Right lobe of liver (tissue), 6 donors: ENCODE results near the gene TAMM41. TPM values are rescaled to one million over a fixed set of nuclear protein-coding genes. Genes with fewer than 3 reads are reported as not detected.
A peak's percentile ranks its signal among the peaks of the same experiment; 100 is the strongest.

Experiments used
- ATAC-seq, 4 donors: fragments of 200-7000 bp; cut with Tn5 transposase; one replicate each; pipeline ENCODE4 v1.9.1; 2020; ENCODE audit warnings: mild to moderate bottlenecking in 4 of 4, moderate library complexity in 4 of 4
- DNase-seq, 3 donors: peaks; one replicate each; pipeline ENCODE4 v3.0.0-alpha.2; 2020
- H3K27ac ChIP-seq, 3 donors: fragments of 200-600 bp; one replicate each; pipeline ENCODE4 v1.8.0; 2022
- H3K27me3 ChIP-seq, 2 donors: fragments of 200-600 bp; one replicate each; pipeline ENCODE4 v1.8.0; 2022
- H3K36me3 ChIP-seq, 4 donors: fragments of 200-600 bp; sonication (generic) in 1 of 4; one replicate each; pipeline versions ENCODE4 v1.5.1 to v1.8.0; 2017 to 2022; ENCODE audit warnings: control low read depth in 1 of 4
- H3K4me1 ChIP-seq, 4 donors: fragments of 200-600 bp; sonication (generic) in 1 of 4; one replicate each; pipeline versions ENCODE4 v1.5.1 to v1.8.0; 2017 to 2022; ENCODE audit warnings: control low read depth in 1 of 4
- H3K4me3 ChIP-seq, 3 donors: fragments of 200-600 bp; one replicate each; pipeline ENCODE4 v1.8.0; 2022
- H3K9me3 ChIP-seq, 4 donors: fragments of 200-600 bp; sonication (generic) in 1 of 4; one replicate each; pipeline versions ENCODE4 v1.5.1 to v1.8.0; 2017 to 2022; ENCODE audit warnings: control low read depth in 1 of 4
- POLR2A ChIP-seq: fragments of 450-650 bp; IDR thresholded peaks from one replicate; pipeline ENCODE4 v1.6.1; 2017; ENCODE audit warnings: antibody characterized with exemption, mild to moderate bottlenecking
- WGBS: methylation state at CpG from one replicate; pipeline ENCODE4 v1.1.6; 2018; ENCODE audit warnings: low coverage, low lambda C conversion rate; ENCODE audit not compliant: insufficient coverage; ENCODE audit errors: missing lambda C conversion rate; 5-methylcytosine and 5-hydroxymethylcytosine counted together
- intact Hi-C, 2 donors: fragments of 100-400 bp; cut with DNase I; formaldehyde crosslinking; loops; one replicate each; pipeline versions ENCODE4 v1.11.2 to v1.14.1; 2022
- total RNA-seq, 6 experiments: library from RNA; depleted of rRNA in 2 of 6; stranded (reverse); fragments of >200 nt in 2 of 6; fragmentation: NEBNext Ultra II Directional in 3 of 6; extraction: Animal tissue kit (Norgen Biotek cat#: 25700) in 3 of 6; gene quantifications; one replicate each; pipeline versions ENCODE4 v1.1.0 to v1.2.4, GENCODE V29; 2016 to 2023
- TF ChIP-seq, protein P1 (sequence below), 4 donors: fragments of 200-600 bp in 3 of 4; fragments of 450-650 bp in 1 of 4; IDR thresholded peaks; one replicate each; pipeline versions ENCODE4 v1.5.1 to v1.8.0; 2016 to 2022; ENCODE audit warnings: antibody characterized with exemption in 4 of 4, mild to moderate bottlenecking in 2 of 4
- donor health status: DM: no; HTN: yes; CAD: no.
- donor health status: DM: no; HTN: no; CAD: no.
- donor health status: DM: no; HTN: no; CAD: no.
- donor health status: DM: no; HTN: yes; CAD: no.
- donor health status: DM: no; HTN: yes; CAD: no.

Gene TAMM41
- total RNA-seq, 6 experiments from 2014 or later, result 4.5 to 8.3 (median 7.0) TPM

DNA sequence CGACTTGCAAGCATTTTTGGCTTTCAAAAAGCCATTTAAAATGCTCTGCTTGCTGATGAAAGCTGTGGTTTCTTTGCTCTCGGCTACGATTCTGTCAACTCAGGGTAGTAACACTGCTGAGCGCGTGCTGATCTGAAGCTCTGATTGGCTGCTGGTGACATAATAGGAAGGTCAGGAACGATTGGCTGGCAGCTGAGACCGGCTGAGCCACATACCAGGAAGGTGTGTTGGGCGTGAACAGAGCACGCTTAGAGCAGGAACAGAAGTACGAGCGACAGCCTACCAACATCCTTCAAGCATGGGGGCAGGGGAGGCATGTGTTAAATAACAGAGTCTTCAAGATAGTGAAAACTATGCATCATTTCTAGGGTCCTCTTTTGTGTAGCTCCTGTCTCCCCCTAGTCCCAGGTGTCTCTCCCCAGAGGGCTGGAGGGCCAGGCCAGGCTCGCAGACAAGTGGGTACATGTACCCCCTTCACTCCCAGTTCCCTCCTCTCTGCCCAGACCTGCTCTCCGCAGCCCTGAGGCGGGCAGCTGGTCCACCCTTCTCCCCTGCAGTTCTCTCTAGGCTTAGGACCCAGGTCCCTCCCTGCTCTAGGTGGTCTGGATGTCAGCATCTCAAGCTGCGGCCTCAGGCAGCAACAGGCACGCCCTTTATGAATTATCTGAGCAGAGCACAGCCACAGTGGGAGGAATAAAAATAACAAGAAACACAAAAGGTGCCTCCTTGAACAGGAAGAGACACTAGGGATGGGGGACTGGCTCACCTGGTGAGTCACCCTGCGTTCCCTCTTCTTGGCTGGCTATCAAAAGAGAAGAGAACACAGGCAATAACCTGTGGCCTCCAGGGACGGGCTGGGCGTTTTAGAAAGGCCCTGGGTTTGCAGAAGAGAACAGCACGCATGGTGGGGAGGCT lies 76.0 kb downstream of the TAMM41 start:
- H3K36me3 ChIP-seq, result no peaks in the 10 kb centered on the region
- H3K4me1 ChIP-seq, result no peaks in the 10 kb centered on the region
- H3K4me3 ChIP-seq, result no peak overlapping the region
- DNase-seq (peak in 2 of 3 donors; percentile 60 to 70), ATAC-seq (peak; percentile 83 to 94 (median 88))
- H3K27ac ChIP-seq, result no peak overlapping the region
- H3K9me3 ChIP-seq, result no peaks in the 10 kb centered on the region
- 23% methylated on average over 16 of the region's 20 CpGs for WGBS
- H3K27me3 ChIP-seq, result no peaks in the 10 kb centered on the region
- intact Hi-C loops, result no loop called here
- no peak for TF ChIP-seq POLR2A
- TF ChIP-seq, protein P1, sequence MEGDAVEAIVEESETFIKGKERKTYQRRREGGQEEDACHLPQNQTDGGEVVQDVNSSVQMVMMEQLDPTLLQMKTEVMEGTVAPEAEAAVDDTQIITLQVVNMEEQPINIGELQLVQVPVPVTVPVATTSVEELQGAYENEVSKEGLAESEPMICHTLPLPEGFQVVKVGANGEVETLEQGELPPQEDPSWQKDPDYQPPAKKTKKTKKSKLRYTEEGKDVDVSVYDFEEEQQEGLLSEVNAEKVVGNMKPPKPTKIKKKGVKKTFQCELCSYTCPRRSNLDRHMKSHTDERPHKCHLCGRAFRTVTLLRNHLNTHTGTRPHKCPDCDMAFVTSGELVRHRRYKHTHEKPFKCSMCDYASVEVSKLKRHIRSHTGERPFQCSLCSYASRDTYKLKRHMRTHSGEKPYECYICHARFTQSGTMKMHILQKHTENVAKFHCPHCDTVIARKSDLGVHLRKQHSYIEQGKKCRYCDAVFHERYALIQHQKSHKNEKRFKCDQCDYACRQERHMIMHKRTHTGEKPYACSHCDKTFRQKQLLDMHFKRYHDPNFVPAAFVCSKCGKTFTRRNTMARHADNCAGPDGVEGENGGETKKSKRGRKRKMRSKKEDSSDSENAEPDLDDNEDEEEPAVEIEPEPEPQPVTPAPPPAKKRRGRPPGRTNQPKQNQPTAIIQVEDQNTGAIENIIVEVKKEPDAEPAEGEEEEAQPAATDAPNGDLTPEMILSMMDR (IDR thresholded peaks at IDR 0.05), result no peak

GRCh38 chr3:11769704-11770476 lies 76.8 kb downstream of the TAMM41 start:
- DNase-seq, result no peak
- WGBS, result 79% methylated on average over 5 of the region's 10 CpGs
- TF ChIP-seq, protein P1 (IDR thresholded peaks at IDR 0.05), result no peak
- TF ChIP-seq POLR2A, result no peak
- no peak for ATAC-seq
- no peak overlapping the region for H3K4me3 ChIP-seq
- no peaks in the 10 kb centered on the region for H3K27me3 ChIP-seq
- no peaks in the 10 kb centered on the region for H3K9me3 ChIP-seq
- no peaks in the 10 kb centered on the region for H3K36me3 ChIP-seq
- intact Hi-C loops, result no loop called here
- no peak overlapping the region for H3K27ac ChIP-seq
- H3K4me1 ChIP-seq, result no peaks in the 10 kb centered on the region

DNA sequence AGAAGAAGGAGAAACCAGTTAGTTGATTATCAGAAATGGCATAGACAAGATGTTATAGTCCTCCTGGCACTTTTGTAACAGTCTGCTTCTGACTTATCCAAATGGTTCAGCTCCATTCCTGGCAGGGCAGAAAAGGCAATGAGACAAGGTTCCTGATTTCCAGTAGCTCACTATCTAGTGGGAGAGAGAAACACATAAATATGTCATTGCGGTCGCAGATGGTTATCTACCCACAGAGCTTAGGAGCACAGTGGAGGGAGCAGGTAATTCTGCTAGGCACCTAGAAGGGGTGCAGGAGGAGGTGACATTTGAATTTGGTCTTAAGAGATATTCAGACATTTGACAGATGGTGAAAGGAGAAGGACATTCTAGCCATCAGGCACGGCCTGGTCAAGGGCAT lies 78.1 kb downstream of the TAMM41 start:
- TF ChIP-seq, protein P1 (IDR thresholded peaks at IDR 0.05), result no peak
- TF ChIP-seq POLR2A, result no peak
- Histone ChIP-seq H3K4me1 (no peaks in the 10 kb centered on the region), H3K27me3 (no peaks in the 10 kb centered on the region), H3K36me3 (no peaks in the 10 kb centered on the region), H3K27ac (no peak overlapping the region), H3K9me3 (no peaks in the 10 kb centered on the region), H3K4me3 (no peak overlapping the region)
- intact Hi-C loops, result no loop called here
- no peak for DNase-seq
- WGBS, result 93% methylated on average over 3 of the region's 3 CpGs
- ATAC-seq, result no peak

GRCh38 chr3:11764931-11765363 lies 81.7 kb downstream of the TAMM41 start:
- H3K9me3 ChIP-seq, result no peaks in the 10 kb centered on the region
- no peak overlapping the region for H3K4me3 ChIP-seq
- intact Hi-C loops, result no loop called here
- no peaks in the 10 kb centered on the region for H3K27me3 ChIP-seq
- H3K27ac ChIP-seq, result no peak overlapping the region
- H3K36me3 ChIP-seq, result no peaks in the 10 kb centered on the region
- WGBS, result 63% methylated on average over 5 of the region's 5 CpGs
- ATAC-seq, result no peak
- H3K4me1 ChIP-seq, result no peaks in the 10 kb centered on the region
- TF ChIP-seq POLR2A, result no peak
- TF ChIP-seq, protein P1 (IDR thresholded peaks at IDR 0.05), result no peak
- DNase-seq, result no peak
